ENCODE data around the gene DDN.
A peak's percentile ranks its signal among the peaks of the same experiment; 100 is the strongest.

The DDN gene

DNA sequence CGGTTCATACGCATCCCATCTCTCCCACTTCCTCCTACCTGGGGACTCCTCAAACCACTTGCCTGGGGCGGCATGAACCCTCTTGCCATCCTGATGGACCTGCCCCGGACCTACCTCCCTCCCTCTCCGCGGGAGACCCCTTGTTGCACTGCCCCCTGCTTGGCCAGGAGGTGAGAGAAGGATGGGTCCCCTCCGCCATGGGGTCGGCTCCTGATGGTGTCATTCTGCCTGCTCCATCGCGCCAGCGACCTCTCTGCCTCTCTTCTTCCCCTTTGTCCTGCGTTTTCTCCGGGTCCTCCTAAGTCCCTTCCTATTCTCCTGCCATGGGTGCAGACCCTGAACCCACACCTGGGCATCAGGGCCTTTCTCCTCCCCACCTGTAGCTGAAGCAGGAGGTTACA, 17.4 kb downstream of the DDN start:
- DNase-seq = no peak

DNA sequence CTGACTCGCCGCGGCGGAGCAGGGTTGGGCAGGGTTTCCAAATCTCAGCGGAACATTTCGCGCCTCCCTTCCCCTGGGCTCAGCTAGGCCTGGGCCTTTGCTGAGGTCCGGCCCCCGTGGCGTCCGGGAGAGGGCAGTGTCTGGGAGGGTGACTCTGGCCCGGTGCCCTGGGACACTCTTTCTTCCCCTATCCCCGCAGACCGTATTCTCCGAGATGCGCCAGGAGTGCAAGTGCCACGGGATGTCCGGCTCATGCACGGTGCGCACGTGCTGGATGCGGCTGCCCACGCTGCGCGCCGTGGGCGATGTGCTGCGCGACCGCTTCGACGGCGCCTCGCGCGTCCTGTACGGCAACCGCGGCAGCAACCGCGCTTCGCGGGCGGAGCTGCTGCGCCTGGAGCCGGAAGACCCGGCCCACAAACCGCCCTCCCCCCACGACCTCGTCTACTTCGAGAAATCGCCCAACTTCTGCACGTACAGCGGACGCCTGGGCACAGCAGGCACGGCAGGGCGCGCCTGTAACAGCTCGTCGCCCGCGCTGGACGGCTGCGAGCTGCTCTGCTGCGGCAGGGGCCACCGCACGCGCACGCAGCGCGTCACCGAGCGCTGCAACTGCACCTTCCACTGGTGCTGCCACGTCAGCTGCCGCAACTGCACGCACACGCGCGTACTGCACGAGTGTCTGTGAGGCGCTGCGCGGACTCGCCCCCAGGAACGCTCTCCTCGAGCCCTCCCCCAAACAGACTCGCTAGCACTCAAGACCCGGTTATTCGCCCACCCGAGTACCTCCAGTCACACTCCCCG, 18.0 kb downstream of the DDN start:
- DNase-seq = no peak

DNA sequence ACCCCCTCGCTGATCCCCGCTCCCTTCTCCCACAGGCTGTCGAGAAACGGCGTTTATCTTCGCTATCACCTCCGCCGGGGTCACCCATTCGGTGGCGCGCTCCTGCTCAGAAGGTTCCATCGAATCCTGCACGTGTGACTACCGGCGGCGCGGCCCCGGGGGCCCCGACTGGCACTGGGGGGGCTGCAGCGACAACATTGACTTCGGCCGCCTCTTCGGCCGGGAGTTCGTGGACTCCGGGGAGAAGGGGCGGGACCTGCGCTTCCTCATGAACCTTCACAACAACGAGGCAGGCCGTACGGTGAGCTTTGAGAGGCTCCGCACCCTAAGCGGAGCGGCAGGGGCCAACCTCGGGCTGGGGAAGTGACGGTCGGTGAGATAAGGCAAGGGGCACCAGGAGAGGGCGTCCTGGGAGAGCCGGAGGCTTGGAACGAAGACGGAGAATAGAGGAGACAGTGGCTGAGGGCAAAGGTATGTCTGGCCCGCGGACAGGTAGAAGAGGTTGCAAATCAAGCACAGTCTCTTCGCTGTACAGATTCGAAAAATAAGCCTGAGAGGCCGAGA, 18.7 kb downstream of the DDN start:
- no peak for DNase-seq

DNA sequence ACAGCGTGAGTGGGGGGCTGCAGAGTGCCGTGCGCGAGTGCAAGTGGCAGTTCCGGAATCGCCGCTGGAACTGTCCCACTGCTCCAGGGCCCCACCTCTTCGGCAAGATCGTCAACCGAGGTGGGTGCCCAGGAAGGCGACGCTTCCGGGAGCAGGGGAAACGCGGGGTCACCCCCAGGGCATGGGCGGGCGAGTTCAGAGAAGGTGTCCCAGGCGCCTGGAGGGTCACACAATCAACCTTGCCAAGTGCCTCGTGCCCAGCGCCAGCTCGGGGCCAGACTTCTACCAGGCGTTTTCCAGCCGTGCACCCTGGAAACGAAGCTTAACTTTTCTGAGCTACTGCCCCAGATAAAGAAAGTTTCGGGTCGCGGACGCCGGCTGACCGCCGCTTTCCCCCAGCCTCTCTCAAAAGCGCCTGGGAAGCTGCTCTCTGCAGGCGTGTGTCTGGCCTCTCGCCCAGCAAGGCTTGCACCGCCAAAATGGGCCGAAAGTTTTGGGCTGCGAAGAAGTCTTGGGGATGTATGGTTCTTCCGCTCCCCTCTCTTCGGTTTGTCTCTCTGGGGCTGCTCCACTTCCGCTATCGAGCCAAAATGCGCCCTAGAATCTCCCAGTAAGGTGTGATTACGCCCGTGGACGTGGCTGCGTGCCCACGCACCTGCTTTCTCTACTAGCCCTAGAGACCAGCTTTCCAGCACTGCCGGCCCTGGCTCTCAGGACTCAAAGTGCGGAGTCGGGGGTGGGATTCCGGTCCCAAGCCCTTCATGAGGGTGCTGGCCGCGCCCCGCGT, 19.4 kb downstream of the DDN start:
- DNase-seq = no peak

DNA sequence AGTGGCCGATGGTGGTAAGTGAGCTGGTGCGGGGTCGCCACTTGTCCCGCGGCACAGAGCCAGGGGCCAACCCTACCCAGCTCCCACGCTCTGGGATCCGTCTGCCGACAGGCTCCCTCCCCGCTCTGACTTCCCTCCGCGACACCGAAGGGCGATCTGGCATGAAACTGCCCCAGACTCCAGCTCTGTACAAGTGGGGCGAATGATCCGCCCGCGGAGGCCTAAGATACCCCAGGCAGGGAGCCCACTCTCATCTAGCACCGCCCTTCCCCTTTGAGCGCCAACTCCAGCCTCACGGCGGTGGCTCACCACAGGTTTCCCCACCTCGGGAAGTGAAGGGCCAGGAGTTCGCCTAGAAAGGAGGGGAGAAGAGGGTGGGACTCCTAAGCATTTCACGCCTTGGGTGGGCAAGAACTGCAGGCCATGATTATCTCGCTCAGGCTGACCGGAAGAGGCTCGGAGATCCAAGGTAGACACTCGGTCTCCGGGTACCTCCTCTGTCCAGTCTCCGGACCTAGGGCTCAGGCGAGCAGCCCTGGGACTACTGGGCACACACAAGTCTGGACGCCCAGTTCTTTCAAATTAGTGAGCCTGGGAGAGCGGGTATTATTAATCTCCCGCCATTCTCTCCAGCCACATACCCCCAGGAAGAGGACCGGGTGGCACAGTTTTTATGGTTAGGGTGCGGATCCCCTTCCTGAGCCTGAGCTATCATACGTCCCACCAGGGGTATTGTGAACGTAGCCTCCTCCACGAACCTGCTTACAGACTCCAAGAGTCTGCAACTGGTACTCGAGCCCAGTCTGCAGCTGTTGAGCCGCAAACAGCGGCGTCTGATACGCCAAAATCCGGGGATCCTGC, 20.2 kb downstream of the DDN start:
- no peak for DNase-seq

DNA sequence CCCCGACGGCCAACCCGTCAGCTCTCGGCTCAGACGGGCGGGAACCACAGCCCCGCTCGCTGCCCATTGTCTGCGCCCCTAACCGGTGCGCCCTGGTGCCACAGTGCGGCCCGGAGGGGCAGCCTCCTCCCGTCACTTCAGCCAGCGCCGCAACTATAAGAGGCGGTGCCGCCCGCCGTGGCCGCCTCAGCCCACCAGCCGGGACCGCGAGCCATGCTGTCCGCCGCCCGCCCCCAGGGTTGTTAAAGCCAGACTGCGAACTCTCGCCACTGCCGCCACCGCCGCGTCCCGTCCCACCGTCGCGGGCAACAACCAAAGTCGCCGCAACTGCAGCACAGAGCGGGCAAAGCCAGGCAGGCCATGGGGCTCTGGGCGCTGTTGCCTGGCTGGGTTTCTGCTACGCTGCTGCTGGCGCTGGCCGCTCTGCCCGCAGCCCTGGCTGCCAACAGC, 20.9 kb downstream of the DDN start, which contains the start of gene WNT1:
Gene WNT1 (plus strand): TSS at position 32 of the 450 bp plus-strand sequence. CDS start 329 bp downstream, at position 361.
- DNase-seq = no peak

DNA sequence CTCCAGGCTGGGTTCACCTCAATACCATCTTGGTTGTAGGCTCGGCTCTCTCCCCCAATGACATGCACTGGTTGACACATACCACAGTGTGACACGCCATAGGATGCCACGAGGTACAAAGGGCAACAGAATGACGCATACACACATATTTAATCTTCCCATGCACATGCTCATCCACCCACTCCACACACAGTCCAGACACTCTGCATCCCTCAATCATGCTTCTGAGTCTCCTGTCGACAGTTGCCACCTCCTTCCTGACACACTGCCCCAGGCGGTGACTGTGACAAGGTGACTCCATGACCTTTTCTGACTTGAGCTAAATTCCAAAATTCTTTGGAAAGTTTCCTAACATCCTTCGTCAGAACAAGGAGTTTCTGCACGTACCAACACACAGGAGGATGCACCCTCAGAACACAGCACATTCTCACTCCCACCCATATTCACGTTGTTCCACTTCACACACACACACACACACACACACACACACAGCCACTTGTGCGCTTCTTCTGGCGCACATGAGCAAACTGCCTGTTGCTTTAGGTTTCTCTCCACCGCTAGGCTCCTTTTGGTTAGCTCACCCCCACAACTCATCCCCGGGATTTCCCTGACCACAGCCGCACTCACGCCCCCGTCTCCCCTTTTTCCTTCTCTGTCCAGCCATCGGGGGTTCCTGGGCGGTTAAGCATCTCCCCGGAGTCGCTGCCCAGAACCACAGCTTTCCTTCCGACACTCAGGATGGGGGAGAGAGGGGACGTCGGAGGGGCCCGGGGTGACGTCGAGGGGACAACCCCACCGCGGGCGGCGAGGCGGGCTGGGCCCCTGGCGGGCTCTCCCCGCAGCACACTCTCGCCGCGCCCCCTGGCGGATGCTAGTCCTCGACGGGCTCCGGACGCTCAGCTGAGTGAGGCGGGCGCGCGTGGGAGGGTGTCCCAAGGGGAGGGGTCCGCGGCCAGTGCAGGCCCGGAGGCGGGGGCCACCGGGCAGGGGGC, 21.6 kb downstream of the DDN start:
- DNase-seq = peak; percentile 41

DNA sequence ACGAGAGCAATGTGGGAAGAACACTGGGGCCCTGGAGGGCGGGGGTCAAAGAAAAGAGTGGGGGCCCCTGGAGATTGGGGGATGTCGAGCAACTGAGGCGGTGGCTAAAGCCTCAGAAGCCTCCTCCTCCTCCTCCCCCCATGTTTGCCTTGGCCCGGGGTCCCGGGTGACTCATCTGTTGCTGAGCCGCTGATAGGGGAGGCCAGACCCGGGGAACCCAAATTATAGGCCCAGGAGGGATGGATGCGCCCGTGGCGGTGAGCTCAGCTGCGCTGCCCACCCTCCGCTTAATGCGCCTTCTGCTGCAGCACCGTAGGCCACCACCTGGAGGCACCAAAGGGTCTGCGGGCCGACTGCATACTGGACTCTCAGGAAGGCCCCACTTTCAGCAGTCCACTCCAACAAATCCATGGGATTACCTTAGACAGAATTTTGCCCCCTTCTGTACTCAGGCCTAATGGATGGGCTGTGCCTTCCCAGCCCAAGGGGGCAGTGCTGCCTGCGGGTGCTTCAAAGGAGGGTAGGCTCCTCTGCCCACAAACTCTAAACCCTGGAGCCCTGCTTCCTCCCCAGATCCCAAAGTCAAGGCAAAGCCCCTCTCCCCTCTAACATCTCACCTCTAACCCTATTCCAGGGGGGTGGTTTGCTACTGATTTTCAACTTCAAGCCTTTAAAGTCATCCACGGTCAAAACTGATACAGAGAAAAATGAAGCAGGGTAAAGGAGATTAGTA, 25.1 kb downstream of the DDN start:
- DNase-seq = peak; percentile 67

DNA sequence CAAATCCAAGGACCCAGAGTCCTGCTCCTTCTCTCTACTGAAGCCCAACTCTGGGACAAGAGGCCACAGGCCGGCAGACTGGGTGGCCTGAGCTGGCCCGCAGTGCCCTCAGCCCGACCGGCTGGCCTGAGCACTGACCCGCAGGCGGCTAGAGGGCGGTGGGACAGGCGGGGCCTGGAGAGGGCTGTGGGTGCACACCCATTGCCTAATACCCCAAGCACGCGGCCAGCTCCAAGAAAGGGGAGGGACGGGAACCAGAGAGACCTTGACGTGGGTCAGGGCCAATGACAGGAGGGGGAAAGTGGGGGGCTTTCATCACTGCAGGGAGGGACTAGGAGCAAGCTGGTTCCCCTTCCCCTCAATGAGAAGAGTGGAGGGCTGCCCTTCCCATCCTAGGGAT, 25.6 kb downstream of the DDN start:
- peak; percentile 40 for DNase-seq

DNA sequence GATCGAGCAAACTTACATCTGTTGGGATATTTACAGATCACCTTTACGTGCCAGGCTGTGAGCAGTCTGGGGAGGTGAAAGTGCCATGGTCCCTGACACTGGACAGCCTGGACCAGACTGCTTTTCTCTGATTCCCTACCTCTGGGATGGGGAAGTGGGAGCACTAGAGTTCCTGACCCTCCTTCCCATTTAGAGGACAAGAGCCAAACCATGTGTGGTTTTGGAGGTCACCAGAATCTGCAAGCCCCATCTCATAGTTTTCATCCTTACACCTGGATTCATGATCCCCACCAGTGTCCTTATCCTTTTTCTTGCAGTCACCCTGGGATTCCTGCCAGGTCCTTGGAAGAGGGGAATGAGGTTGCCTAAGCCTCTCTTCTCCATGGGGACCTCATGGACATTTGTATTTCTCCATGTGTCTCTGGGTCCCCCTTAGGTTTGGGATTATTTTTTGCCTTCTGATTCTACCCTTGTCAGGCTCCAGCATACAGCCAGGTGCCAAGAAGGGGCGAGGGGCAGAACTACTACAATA, 26.2 kb downstream of the DDN start:
- no peak for DNase-seq

DNA sequence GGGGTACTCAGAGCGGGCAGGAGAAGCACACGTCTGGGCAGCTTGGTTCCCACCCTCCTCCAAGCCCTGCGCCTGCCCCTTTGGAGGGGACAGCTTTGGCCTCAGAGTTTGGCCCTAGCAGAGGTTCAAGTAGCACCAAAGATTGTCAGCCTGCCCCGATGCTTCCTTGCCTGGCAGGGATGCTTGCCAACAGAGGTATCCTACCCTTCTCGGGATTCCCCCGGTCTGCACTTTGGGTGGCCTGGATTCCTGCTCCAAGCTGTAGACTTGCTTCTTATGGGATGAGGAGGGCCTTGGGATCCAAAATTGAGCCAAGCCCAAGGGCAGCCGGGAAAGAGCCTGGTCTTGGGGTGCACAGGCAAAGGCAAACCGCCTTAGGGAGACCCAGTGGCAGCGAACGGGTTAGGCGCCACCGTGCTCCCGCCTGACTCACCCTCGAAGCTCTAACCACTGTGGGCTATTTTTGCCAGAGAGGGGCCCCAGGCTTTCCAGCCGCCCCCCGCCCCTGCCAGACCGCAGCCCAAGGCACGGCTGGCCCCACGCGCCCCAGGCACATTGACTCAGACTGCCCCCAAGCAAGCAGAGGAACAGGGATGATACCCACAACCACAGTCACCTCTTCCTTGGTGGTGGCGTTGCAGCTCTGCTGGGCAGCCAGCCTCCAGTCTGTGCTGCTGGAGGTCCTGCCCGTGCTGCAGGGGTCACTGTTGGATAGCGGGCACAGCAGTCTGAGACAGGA, 26.8 kb downstream of the DDN start:
- peak; percentile 63 for DNase-seq

DNA sequence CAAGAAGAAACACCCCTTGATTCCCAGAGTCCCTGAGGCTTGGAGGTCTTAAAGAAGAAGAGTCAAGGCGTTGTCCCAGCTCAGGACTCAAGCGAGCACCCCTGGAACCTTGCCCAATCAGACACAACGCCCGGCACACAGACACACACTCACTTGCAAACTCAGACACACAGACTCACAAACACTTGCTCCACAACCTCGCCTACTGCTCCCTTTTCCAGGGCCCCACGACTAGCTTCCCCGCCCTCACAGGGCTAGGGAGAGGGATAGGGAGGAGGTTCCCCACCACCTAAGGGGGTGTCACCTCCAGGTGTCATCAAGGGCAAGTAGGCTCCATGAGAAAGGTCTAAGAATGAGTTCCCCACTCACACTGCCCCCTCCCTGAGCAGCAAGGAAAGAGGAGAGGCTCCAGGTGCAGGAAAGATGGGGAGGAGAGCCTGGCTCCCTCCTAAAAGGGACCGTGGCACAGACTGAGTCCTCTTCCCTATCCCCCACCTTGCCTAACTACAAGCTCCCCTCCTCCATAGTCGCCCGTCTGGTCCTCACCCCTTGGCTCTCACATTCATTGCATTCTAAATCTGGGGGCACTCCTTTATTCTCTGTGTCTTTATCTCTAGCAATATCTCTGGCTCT, 28.4 kb downstream of the DDN start:
- DNase-seq = no peak

DNA sequence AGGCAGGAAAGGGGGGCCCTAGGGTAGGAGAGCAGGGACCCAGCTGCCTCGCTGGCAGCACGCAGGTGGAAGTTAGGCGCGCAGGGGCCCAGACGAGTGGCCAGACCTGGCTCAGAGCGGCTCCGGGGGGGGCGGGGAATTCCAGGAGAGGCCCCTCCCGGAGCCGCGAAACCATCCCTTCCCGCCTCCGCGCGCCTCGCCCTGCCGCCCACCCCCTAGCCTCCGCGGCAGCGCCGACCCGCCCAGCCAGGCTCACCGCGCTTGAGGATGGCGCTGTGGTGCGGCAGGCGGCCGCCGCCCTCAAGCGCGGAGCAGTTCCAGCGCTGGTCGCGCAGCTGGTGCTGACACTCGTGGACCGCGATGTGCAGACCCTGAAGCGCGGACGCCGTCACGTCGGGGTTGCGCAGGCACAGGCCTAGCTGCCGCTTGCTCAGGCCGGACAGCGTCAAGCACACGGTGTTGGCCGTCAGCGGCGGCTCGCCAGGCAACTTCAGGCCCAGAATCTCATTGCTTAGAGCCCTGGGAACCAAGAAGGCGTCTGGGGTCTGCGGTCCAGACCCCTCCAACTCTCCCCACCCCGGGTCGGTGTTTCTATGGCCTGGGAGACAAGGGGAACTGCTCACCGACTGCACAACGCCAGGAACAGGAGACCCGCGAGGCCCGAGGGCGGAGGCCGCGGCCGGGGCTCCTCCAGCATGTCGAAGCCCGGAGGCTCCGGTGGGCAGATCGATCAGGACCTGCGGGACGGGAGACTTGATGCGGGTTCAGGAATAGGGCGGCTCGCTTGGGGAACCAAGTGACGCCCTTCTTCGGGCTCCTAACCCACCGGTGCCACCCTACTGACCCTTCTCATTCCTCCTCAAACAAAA, 29.1 kb downstream of the DDN start:
- no peak for DNase-seq

DNA sequence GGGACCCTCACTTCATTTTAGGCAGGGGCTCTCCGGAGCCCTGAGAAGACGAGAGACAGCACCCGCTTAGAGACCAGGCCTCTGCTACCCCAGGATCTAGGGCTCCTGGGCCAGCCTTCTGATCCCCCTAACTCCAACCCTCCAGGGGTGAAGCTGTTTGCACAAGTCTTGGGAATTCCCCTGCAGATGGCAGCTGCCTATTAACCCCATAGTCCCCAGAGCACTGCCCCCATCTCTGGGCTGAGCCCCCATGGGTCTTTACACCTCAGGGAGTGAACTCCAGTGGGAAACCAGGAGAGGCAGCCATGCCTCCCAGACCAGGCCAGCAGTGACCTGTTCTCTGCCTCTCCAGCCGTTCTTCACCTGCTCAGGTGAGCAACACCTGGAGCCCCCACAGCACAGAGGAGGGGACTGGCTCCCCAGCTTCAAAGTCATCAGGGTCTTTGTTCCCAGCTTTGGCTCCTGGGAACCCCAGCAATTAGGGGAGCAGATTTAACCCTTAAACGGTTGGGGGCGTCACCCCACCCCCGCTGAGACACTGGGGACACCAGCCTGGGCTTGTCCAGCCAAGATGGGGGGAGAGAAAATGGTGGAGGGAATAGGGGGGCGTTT, 29.9 kb downstream of the DDN start:
- DNase-seq = no peak

DNA sequence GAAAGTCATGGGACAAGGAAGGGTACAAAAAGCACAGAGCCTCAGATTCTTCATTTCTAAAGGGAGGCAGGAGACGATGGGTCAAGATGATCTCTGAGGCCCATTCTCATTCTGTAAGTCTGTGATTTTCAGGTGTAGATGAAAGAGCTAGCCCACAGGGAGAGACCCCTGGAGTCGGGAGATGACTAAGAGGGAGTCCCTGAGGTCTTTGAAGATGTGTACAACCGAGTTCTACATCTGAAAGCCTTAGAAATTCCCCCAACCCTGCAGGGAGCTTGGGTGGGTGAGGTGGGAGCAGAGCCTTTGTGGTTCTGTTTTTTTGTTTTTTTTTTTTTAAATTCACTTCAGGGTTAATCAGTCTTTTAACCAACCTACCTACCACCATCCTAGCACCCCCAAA, 30.7 kb downstream of the DDN start:
- no peak for DNase-seq

DNA sequence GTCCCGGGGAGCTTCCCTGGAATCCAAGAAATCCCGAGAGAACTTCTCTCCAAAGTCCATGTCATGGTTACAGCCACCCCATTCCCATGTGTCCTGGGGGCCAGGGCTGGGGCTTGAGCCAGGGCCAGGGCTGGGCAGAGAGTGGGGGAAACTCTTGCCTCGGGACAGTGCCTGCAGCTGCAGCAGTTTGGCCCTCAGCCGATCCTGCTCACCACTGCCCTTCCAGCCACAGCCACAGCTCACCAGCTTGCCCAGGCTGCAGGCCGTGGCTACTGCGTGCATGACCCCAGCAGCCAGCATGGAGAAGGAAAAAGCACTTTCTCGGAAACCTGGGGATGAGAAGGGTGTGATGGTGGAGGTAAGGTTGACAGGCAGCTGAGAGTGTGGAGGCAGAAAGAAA, 31.2 kb downstream of the DDN start:
- no peak for DNase-seq

DNA sequence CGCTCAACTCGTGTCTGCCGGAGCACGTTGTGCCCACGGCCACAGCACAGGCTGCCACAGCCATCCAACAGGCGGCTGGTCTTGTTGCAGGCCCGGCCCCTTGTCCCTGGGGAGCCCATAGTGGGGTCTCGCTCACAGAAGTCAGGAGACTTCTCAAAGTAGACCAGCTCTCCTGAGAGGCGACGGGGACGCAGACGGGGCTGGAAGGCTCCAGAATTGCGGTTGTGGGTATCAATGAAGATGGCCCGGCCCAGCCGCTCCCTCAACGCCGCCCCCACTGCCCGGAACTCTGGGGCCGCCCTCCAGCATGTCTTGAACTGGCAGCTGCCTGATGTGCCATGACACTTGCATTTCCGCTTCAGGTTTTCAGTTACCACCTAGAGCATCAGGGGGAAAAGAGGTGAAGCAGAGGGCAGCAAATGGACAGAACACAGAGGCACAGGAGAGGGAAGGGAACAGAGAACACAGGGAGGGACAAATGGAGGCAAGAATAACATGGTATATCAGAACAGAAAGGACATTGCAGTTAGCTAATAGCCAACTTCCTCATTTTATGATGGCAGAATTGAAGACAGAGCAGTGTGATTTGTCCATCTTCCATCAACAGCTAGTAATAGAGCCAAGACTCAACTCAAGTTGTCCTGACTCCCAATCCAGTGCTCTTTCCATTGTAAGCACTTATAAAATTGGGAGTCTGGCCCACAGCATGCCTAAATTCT, 32.8 kb downstream of the DDN start:
- DNase-seq = no peak

All from fibroblast of skin of scalp (primary cell).